GM12892 (cell line): ENCODE results near the gene CRYBB1.

Source experiments
- POLR2AphosphoS5 ChIP-seq: IDR thresholded peaks from 2 replicates; pipeline ENCODE4 v1.6.1; 2011; ENCODE audit warnings: low read depth, low read length, control low read depth
- TAF1 ChIP-seq: IDR thresholded peaks from 2 replicates; pipeline ENCODE4 v1.6.1; 2011; ENCODE audit warnings: low read depth, mild to moderate bottlenecking, control low read depth, low read length, borderline replicate concordance

DNA sequence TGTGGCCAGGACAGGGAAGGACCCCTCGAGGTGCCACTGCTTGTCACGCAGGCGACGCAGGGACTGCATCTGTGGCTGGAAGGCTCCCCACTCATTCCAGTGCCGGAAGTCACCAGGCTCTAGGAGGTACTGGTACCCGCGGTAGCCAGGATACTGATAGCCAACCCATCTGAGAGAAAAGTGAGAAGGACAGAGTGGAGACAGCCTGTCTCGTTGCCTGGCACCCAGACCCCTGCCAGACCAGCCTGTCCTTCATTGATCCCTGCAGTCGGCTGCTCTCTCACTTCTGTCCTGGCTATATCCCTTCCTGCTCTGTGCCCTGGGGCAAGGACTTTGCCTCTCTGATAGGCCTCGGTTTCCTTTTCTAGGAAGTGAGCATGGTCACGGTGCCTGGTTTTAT is 18.3 kb downstream of the CRYBB1 start:
- TF ChIP-seq TAF1 (no peak), POLR2AphosphoS5 (no peak)
